NCI-H1417 (cell line): Measurements from ENCODE around the gene RPL39L.

ENCODE experiments used
- DNase-seq, 3 experiments: peaks; one replicate each; lab custom pipeline; 2025; lab: John Stamatoyannopoulos, UW

Gene RPL39L

GRCh38 chr3:187093320-187093719, 46.0 kb downstream of the RPL39L start:
- DNase-seq = no peak

- no peak for DNase-seq
These were observed 50.6 kb downstream of the RPL39L start for GRCh38 chr3:187088701-187089100.

GRCh38 chr3:187086831-187087230, 52.5 kb downstream of the RPL39L start:
- DNase-seq = no peak

DNA sequence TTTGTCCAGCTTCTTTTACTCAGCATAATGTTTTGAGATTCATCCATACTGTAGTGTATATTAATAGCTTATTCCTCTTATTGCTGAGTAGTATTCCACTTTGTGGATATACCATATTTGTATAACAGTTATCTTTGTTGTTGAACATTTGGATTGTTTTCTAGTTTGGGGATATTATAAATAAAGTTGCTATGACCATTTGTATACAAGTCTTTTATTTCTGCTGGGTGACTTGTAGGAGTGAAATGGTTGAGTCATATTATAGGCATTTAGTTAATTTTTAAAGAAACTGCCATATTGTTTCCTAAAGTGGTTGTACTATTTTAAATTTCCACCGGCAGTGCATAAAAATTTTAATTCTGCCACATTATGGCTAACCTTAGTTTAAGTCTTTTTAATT, 53.4 kb downstream of the RPL39L start:
- no peak for DNase-seq

DNA sequence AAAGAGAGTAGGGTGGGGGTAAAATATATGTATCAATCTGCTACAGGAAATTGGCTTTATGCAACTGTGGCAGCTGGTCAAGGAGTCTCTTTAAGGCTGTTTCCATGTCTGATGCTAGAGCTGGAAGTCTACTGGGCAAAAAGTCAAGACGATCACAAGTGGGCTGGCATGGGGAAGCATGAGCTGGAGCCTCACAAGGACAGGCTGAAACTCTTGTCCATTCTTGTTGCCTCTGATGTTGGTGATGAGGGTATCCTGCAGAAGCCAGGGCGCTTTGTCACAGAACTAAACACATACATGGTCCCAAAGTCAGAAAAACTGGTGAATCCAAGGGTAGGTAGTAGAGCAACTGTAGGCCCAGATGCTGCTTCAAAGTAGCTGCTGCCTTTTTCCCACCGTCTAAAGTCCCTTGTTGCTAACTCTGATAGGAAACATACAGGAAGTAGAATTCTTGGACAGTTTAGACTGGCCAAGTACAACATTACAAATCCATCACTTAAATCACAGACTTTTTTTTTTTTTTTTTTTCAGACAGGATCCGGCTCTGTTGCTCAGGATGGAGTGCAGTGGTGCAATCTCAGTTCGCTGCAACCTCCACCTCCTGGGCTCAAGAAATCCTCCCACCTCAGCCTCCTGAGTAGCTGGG, 54.2 kb downstream of the RPL39L start:
- no peak for DNase-seq

GRCh38 chr3:187084580-187084979, 54.7 kb downstream of the RPL39L start:
- no peak for DNase-seq

GRCh38 chr3:187084126-187084525, 55.2 kb downstream of the RPL39L start:
- DNase-seq = no peak

GRCh38 chr3:187082758-187083375, 56.4 kb downstream of the RPL39L start:
- no peak for DNase-seq

DNA sequence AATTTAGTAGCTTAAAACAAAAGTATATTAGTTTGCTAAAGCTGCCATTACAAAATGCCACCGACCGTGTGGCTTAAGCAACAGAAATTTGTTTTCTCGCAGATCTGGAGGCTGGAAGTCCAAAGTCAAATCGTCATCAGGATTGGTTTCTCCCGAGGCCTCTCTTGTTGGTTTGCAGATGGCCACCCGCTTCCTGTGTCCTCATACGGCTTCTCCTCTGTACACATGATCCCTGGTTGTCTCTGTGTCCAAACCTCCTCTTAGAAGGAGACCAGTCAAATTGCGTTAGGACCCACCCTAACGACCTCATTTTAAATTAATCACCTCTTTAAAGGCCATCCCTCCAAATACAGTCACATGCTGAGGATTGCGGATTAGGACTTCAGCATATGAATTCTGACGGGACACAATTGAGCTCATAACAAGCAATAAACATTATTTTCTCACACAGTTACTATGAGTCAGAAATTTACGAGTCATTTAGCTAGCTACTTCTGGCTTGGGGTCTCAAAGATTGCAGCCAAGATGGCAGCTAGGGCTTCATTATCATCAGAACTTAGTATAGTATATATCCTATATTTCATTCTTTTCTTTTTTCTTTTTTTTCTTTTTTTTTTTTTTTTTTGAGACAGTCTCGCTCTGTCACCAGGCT, 58.4 kb downstream of the RPL39L start:
- DNase-seq = no peak

DNA sequence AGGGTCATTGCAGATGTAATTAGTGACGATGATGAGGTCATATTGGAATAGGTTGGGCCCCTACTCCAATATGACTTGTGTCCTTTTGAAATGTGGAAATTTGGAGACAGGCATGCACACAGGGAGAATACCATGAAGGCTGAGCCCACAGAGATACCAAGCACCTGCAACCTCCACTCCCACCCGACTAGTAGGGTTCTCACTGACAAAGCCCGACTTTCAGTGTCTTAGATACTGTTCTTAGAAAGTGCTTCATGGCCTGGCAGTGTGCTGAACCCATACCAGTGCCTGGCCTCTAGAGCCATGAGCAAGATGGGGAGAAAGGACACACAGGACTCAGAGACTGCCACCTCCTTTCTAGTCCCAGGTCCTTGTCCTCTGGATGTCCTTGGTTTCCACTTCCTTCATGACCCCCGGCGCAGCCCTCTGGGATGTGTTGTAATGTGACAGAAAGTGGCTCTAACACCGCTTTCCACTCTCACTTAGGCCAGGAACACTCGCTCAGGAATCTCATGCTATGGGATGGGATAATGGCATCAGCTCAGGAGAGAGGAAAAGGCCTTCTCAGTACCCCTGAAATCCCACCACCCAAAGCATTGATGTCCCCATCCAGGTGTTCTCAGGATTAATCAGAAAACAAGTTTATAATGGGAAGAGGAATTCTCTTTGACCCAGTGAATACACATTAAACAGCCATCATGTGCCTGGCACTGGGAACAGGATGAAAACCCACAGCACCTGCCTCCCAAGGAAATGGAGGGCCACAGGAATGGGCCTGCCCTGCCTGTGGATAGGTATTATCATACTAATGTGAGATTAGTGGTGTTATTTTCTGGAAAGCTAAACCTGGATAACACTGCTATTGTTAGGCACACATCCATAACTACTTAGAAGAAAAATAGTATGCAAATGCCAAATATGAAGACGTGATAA, 59.9 kb downstream of the RPL39L start:
- DNase-seq = no peak

GRCh38 chr3:187077537-187077936, 61.8 kb downstream of the RPL39L start:
- DNase-seq = no peak

GRCh38 chr3:187077085-187077484, 62.2 kb downstream of the RPL39L start:
- DNase-seq = no peak

DNA sequence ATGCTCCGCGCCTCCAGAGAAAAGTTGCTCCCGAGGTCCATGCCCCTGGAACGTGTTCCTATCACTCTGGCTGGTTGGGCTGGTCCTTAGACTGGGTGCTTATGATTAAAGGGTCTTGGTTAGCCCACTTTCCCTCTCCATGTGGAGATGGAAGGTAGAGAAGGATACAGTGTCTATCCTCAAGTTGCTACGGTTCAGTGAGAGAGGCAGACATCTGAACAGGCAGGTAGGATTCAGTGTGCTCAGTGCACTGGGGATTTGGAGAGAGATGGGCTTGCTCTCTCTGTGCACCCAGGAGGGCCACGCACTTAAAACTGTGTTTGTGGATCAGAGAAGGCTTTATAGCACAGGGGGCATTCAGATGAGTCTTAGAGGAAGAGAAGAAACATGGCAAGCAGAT, 63.0 kb downstream of the RPL39L start:
- DNase-seq = no peak

- DNase-seq = no peak
These were observed 64.5 kb downstream of the RPL39L start for GRCh38 chr3:187074846-187075245.

DNA sequence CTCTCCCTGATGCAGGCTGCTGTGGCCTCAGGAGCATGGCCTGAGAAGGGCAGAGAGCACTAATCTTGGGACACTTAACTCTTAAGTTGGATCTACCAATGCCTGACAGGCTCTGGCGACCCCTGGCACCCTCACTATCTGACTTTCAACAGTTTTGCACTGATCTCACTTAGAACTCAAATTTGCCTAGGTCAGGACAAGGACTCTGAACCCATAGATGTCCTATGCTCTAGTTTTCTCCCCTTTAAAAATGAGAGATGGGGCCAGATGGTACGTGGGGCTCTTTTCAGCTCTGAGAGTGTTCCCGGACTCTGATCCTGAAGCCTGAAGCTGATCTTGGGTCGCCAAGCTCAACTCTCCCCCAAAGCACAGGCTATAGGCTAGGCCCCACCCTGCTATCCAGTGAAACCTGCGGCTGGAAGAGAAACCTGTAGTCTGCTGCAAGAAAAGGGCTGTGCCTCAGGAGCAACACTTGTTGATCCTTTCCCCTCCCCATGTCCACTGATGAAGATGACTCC, 65.7 kb downstream of the RPL39L start:
- DNase-seq = no peak

DNA sequence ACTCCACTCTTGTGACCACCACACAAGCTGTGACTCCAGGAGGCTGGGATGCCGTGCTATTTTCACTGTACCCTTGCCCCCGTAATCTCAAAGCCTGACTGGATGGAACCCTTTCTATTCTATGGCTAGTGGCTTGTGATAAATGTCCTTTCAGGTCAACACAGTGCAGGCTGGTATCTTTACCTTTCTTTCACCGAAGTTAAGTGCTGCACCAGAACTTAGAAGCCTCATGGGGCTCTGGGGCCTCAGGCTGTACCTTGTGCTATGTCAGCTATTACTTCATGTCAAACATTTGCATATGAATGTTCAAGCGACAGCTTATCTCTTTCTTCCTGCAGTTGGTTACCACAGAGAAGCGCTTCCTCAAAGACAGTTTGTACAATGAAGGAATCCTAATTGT, 66.8 kb downstream of the RPL39L start:
- no peak for DNase-seq

GRCh38 chr3:187072102-187072501, 67.2 kb downstream of the RPL39L start:
- DNase-seq = no peak
